Chondrocyte (in vitro differentiated cells): ENCODE results near the gene C10orf90. TPM values are rescaled to one million over a fixed set of nuclear protein-coding genes. Genes with fewer than 3 reads are reported as not detected.

Experiments
- DNase-seq: peaks from one replicate; pipeline ENCODE4 v3.0.0; 2021; ENCODE audit warnings: mixed read lengths, low spot score
- H3K27ac Mint-ChIP-seq: one replicate; pipeline ENCODE4 v1.8.0; 2021; ENCODE audit warnings: mild to moderate bottlenecking, moderate library complexity, mixed read lengths; ENCODE audit not compliant: unreplicated experiment
- H3K27me3 Mint-ChIP-seq: 2 replicates; pipeline ENCODE4 v1.8.0; 2021; ENCODE audit warnings: low read depth, mixed read lengths
- H3K36me3 Mint-ChIP-seq: 2 replicates; pipeline ENCODE4 v1.8.0; 2021; ENCODE audit warnings: low read depth, mixed read lengths
- H3K4me1 Mint-ChIP-seq: 2 replicates; pipeline ENCODE4 v1.8.0; 2021; ENCODE audit warnings: low read depth, mild to moderate bottlenecking, mixed read lengths
- H3K4me3 Mint-ChIP-seq: one replicate; pipeline ENCODE4 v1.8.0; 2021; ENCODE audit warnings: mild to moderate bottlenecking, moderate library complexity, mixed read lengths; ENCODE audit not compliant: unreplicated experiment
- H3K9me3 Mint-ChIP-seq: 2 replicates; pipeline ENCODE4 v1.8.0; 2021; ENCODE audit warnings: low read depth, mixed read lengths
- CTCF ChIP-seq: fragments of 200-600 bp; sonication (generic); IDR thresholded peaks from 2 replicates; pipeline ENCODE4 v1.5.0; 2021; ENCODE audit warnings: antibody characterized with exemption, mild to moderate bottlenecking, moderate library complexity
- total RNA-seq: library from RNA; stranded (reverse); gene quantifications from 3 replicates; pipeline ENCODE4 v1.2.1, GENCODE V29; 2021

C10orf90 gene
- total RNA-seq, 1 donor from 2014 or later, result not detected

GRCh38 chr10:126511917-126512479 lies 158.5 kb downstream of the C10orf90 start:
- Mint-ChIP-seq H3K4me3 (no peak overlapping the region), H3K27ac (no peak overlapping the region), H3K9me3 (no peaks in the 10 kb centered on the region), H3K36me3 (no peaks in the 10 kb centered on the region), H3K4me1 (no peaks in the 10 kb centered on the region), H3K27me3 (peaks cover 13% of the 10 kb centered on the region)
- TF ChIP-seq CTCF, result no peak
- DNase-seq, result no peak

GRCh38 chr10:126509182-126509581 lies 161.3 kb downstream of the C10orf90 start:
- no peak overlapping the region for H3K27ac Mint-ChIP-seq
- no peaks in the 10 kb centered on the region for H3K9me3 Mint-ChIP-seq
- H3K36me3 Mint-ChIP-seq, result no peaks in the 10 kb centered on the region
- no peak overlapping the region for H3K4me3 Mint-ChIP-seq
- no peak for TF ChIP-seq CTCF
- H3K27me3 Mint-ChIP-seq, result peaks cover 13% of the 10 kb centered on the region
- H3K4me1 Mint-ChIP-seq, result peaks cover 1% of the 10 kb centered on the region
- no peak for DNase-seq

- Mint-ChIP-seq H3K9me3 (no peaks in the 10 kb centered on the region), H3K27ac (no peak overlapping the region), H3K36me3 (no peaks in the 10 kb centered on the region), H3K27me3 (peaks cover 11% of the 10 kb centered on the region), H3K4me3 (no peak overlapping the region), H3K4me1 (peaks cover 4% of the 10 kb centered on the region)
- no peak for DNase-seq
- no peak for TF ChIP-seq CTCF
Measured at GRCh38 chr10:126508535-126509040, 161.9 kb downstream of the C10orf90 start.

GRCh38 chr10:126504761-126505112 lies 165.8 kb downstream of the C10orf90 start:
- Mint-ChIP-seq H3K4me1 (peaks cover 14% of the 10 kb centered on the region), H3K27ac (no peak overlapping the region), H3K4me3 (no peak overlapping the region), H3K9me3 (no peaks in the 10 kb centered on the region), H3K36me3 (no peaks in the 10 kb centered on the region), H3K27me3 (no peaks in the 10 kb centered on the region)
- no peak for DNase-seq
- TF ChIP-seq CTCF, result no peak

GRCh38 chr10:126504063-126504760 lies 166.3 kb downstream of the C10orf90 start:
- H3K4me1 Mint-ChIP-seq, result peaks cover 14% of the 10 kb centered on the region
- no peaks in the 10 kb centered on the region for H3K36me3 Mint-ChIP-seq
- no peaks in the 10 kb centered on the region for H3K27me3 Mint-ChIP-seq
- peak; percentile 88 for TF ChIP-seq CTCF
- no peak overlapping the region for H3K27ac Mint-ChIP-seq
- no peak overlapping the region for H3K4me3 Mint-ChIP-seq
- no peaks in the 10 kb centered on the region for H3K9me3 Mint-ChIP-seq
- no peak for DNase-seq
